ENCODE data around the gene CC2D1A.

DNA sequence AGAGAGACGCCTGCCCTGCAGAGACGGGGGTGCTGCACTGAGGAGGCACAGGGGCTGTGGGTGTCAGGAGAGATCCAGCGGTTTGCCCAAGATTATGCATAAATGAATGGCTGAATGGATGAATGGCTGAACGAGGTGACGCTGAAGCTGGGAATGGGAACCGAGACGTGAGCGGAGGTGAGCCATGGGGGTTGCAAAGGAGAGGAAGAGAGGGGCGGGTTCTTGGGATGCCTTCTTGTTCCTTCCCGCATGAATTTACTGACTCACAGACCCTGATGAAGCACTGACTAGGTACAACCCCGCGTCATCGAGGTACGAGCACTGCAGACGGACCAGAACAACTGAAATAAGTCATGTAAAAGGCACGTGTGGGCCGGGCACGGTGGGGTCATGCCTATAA is 63.0 kb downstream of the CC2D1A start:
- TF ChIP-seq EP300 (IDR thresholded peaks at IDR 0.05) (no peak), POLR2A (IDR thresholded peaks at IDR 0.05) (no peak)
- TF ChIP-seq, protein P1, sequence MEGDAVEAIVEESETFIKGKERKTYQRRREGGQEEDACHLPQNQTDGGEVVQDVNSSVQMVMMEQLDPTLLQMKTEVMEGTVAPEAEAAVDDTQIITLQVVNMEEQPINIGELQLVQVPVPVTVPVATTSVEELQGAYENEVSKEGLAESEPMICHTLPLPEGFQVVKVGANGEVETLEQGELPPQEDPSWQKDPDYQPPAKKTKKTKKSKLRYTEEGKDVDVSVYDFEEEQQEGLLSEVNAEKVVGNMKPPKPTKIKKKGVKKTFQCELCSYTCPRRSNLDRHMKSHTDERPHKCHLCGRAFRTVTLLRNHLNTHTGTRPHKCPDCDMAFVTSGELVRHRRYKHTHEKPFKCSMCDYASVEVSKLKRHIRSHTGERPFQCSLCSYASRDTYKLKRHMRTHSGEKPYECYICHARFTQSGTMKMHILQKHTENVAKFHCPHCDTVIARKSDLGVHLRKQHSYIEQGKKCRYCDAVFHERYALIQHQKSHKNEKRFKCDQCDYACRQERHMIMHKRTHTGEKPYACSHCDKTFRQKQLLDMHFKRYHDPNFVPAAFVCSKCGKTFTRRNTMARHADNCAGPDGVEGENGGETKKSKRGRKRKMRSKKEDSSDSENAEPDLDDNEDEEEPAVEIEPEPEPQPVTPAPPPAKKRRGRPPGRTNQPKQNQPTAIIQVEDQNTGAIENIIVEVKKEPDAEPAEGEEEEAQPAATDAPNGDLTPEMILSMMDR (IDR thresholded peaks at IDR 0.05) = no peak

Measured in tibial nerve (tissue), 4 donors.